Measurements from ENCODE around the gene KRTAP10-12. TPM values are rescaled to one million over a fixed set of nuclear protein-coding genes. Genes with fewer than 3 reads are reported as not detected.

KRTAP10-12 gene
- total RNA-seq, 4 donors from 2014 or later: not detected

- 69 to 79% methylated on average over 3 of the region's 3 CpGs for WGBS, 2 donors
- Histone ChIP-seq H3K27ac (no peak overlapping the region), H3K9me3 (peaks cover 0 to 60% (median 9%) of the 10 kb centered on the region in 4 donors)
Observed at GRCh38 chr21:44737706-44738354, 40.9 kb downstream of the KRTAP10-12 start.

DNA sequence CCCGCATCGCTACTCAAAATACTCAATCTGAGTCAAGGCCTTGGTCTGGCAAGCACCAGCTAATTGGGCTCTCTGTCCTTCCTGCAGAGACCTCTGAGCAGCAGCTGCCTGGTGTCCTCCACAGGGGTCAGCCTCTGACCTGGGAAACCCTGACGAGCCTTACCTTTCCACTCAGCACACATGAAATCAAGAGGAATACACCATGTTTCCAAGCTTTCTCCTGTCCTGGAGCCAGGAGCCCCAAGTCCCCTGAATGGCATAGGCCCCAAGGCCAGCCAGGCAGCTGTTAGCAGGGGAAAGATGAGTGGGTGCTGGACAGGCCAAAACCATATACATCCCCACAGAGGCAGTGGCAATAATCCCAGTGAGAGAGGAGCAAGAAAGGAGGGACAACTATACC is 41.6 kb downstream of the KRTAP10-12 start:
- Histone ChIP-seq H3K4me3 (no peak overlapping the region), H3K27me3 (no peaks in the 10 kb centered on the region), H3K4me1 (no peaks in the 10 kb centered on the region), H3K27ac (no peak overlapping the region), H3K9me3 (peaks cover 0 to 60% (median 9%) of the 10 kb centered on the region in 4 donors), H3K36me3 (no peaks in the 10 kb centered on the region)
- TF ChIP-seq CTCF (IDR thresholded peaks at IDR 0.05): no peak
- no peak for TF ChIP-seq EP300 (IDR thresholded peaks at IDR 0.05)
- TF ChIP-seq POLR2A (IDR thresholded peaks at IDR 0.05): no peak
- WGBS, 2 donors: 94 to 97% methylated on average over 3 of the region's 3 CpGs
- no peak for DNase-seq (ENCODE audit: low spot score in 2 of 2)

More at GRCh38 chr21:44737706-44738354, 40.9 kb downstream of the KRTAP10-12 start:
- no peak overlapping the region for H3K4me3 ChIP-seq
- TF ChIP-seq EP300 (IDR thresholded peaks at IDR 0.05) (no peak), CTCF (IDR thresholded peaks at IDR 0.05) (no peak), POLR2A (IDR thresholded peaks at IDR 0.05) (no peak)
- H3K36me3 ChIP-seq: no peaks in the 10 kb centered on the region
- no peaks in the 10 kb centered on the region for H3K27me3 ChIP-seq
- H3K4me1 ChIP-seq: no peaks in the 10 kb centered on the region
- no peak for DNase-seq (ENCODE audit: low spot score in 2 of 2)

- H3K9me3 ChIP-seq: peaks cover 0 to 60% (median 9%) of the 10 kb centered on the region in 4 donors
- TF ChIP-seq POLR2A (IDR thresholded peaks at IDR 0.05): no peak
- no peaks in the 10 kb centered on the region for H3K36me3 ChIP-seq
- H3K4me1 ChIP-seq: no peaks in the 10 kb centered on the region
- WGBS, 2 donors: 95 to 100% methylated on average over 1 of the region's 1 CpG
- no peaks in the 10 kb centered on the region for H3K27me3 ChIP-seq
- no peak overlapping the region for H3K4me3 ChIP-seq
- DNase-seq (ENCODE audit: low spot score in 2 of 2): no peak
- no peak overlapping the region for H3K27ac ChIP-seq
Observed at GRCh38 chr21:44739316-44739715, 42.3 kb downstream of the KRTAP10-12 start.

DNA sequence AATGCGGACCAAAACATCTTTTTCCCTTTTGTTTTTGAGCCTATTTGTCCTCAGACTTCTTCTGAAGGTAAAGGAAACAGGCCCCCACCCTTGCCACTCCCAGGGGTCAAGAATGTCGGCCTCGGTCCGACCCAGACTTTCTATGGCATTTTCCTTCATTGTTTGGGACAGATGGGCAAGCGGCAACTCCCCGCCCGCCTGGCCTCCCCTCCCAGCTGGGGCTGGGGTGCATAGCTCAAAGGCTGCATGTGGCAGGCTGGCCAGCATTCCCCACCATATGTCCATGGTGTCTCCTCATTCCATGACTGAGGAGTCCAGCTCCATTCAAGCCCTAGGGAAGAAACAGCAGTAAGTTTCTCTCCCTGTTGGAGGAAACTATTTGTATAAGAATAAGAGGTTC is 43.8 kb downstream of the KRTAP10-12 start:
- 87% methylated on average over 7 of the region's 7 CpGs for WGBS, 2 donors
- H3K27ac ChIP-seq: no peak overlapping the region
- no peaks in the 10 kb centered on the region for H3K4me1 ChIP-seq
- no peak for DNase-seq (ENCODE audit: low spot score in 2 of 2)
- H3K9me3 ChIP-seq: peaks cover 0 to 47% (median 9%) of the 10 kb centered on the region in 4 donors
- no peaks in the 10 kb centered on the region for H3K36me3 ChIP-seq
- H3K27me3 ChIP-seq: no peaks in the 10 kb centered on the region
- H3K4me3 ChIP-seq: no peak overlapping the region
- TF ChIP-seq POLR2A (IDR thresholded peaks at IDR 0.05) (no peak), EP300 (IDR thresholded peaks at IDR 0.05) (no peak), CTCF (IDR thresholded peaks at IDR 0.05) (no peak)

GRCh38 chr21:44741921-44742320 is 44.9 kb downstream of the KRTAP10-12 start:
- DNase-seq (ENCODE audit: low spot score in 2 of 2): no peak
- 90 to 92% methylated on average over 3 of the region's 3 CpGs for WGBS, 2 donors

DNA sequence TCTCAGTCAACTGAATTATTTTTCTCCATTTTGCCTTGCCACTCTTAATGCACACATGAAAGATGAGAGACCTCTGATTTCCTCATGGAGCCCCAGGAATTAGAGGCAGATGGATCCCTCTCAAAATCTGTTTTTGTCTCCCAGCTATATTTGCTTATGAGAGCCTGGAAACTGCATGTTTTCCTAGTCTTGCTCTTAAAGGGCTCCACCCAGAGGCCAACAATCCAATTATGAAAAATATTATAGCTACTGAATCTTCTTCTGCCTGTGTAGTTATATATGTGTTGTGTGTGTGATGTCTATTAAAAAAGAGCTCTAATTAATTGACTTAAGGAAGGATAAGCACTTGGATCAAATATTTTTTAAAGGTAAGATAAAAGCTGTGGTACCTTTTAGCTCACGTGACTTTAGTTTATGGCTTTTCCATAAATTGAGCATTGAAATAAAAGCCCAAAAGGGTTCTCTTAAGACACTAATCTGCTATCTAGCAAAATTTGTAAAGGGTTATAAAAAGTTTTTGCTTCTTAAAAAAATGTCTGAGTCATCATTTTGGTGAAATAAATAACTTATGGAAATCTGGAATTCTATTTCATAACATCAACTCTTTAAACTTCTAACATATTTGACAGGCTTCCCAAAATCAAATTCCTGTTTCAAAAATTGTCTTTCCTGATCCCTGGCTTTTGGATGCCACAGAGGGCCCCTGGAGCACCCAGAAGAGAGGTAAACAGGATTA is 45.6 kb downstream of the KRTAP10-12 start:
- 88 to 92% methylated on average over 1 of the region's 1 CpG for WGBS, 2 donors
- peaks cover 0 to 28% (median 8%) of the 10 kb centered on the region in 4 donors for H3K9me3 ChIP-seq
- no peak for DNase-seq (ENCODE audit: low spot score in 2 of 2)
- no peaks in the 10 kb centered on the region for H3K27me3 ChIP-seq
- H3K36me3 ChIP-seq: no peaks in the 10 kb centered on the region
- no peak for TF ChIP-seq EP300 (IDR thresholded peaks at IDR 0.05)
- peak in 1 of 5 experiments; percentile 4 for TF ChIP-seq CTCF (IDR thresholded peaks at IDR 0.05)
- no peaks in the 10 kb centered on the region for H3K4me1 ChIP-seq
- no peak overlapping the region for H3K27ac ChIP-seq
- no peak overlapping the region for H3K4me3 ChIP-seq

More at GRCh38 chr21:44741921-44742320, 44.9 kb downstream of the KRTAP10-12 start:
- Histone ChIP-seq H3K4me3 (no peak overlapping the region), H3K36me3 (no peaks in the 10 kb centered on the region), H3K27me3 (no peaks in the 10 kb centered on the region), H3K27ac (no peak overlapping the region), H3K9me3 (peaks cover 0 to 35% (median 9%) of the 10 kb centered on the region in 4 donors), H3K4me1 (no peaks in the 10 kb centered on the region)
- TF ChIP-seq EP300 (IDR thresholded peaks at IDR 0.05): no peak

All from tibial nerve (tissue), 4 donors.